GM18861 (cell line): ENCODE results near the gene TSC22D3.

Experiments used
- ATAC-seq: cut with Tn5 transposase; IDR thresholded peaks from one replicate; pipeline ENCODE4 v1.9.1; 2021; ENCODE audit not compliant: unreplicated experiment

The TSC22D3 gene

DNA sequence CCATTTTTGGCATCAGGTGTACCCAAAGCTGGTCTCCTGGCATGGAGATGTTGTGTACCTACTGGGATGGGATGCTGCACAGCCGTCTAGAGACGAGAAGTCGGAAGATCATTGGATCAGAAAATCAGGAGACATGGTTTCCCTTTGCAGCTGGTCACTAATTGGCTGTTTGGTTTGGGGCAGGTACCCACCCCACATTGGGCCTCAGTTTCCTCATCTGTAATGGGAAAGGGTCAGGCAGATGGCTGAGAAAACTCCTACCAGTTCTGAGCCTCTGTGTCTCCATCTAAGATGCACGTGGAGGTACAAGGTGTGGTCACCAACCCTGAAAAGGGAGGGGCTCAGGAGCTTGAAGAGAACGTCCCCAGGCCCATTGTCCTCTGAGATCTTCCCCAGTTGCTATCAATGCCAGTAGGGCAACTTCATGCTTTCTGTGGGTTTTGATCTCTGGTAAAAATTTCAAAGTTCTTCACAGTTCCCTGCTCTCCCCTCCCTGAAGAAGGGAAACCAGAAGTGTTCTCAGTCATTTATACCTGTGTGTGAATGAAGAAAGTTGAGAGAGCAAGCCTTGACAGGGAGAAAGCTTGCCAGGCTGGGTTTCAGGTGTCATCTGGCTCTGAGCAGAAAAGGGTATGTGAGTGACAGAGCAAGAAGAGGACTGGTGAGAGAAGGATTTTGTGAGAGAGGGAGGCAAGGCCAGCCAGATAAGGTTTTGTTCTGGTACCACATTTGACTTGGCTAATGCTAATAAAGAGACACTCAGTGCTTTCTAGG lies 15.1 kb downstream of the TSC22D3 start:
- ATAC-seq, result no peak

DNA sequence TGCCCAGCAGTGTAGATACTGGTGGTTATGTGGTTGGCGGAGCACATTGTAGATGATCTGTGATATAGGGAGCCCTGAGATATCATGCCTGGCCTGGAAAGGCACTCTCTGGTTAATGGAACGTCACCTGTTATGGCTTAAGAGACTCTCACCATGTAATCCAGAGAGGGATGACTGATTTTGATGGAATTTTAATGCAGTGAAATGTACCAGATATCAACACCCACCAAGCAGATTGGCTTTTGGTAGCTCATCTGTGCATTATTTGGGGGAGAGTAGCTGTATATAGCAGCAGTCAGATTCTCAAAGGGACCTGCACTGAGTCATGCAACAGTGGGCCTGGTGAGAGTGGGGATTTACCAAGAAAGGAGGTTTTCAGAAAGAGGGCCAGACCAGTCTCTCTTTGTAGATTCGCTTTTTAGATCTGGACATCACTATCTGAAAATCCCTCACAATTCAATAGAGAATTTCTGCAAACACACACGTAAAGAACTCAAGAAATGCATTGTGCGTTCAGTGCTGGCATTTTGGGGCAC lies 17.3 kb downstream of the TSC22D3 start:
- no peak for ATAC-seq

DNA sequence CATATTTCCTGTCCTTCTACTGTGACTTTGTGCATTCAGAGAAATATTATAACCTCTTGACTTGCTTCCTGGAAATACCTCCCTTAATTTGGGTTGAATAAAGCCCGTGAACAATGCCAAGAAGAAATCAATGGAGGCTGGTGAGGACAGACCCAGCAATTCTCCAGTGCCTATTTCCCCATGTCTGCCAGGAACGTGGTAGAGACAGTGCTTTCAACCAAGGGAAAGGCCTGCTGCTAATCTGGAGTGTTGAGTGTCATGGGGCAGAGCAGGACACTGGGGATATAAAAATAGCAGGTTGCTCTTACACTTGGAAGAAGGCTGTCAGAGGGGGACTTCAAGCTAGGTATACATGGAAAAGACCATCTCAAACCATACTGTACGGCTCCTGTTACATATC lies 19.9 kb downstream of the TSC22D3 start:
- ATAC-seq, result no peak

DNA sequence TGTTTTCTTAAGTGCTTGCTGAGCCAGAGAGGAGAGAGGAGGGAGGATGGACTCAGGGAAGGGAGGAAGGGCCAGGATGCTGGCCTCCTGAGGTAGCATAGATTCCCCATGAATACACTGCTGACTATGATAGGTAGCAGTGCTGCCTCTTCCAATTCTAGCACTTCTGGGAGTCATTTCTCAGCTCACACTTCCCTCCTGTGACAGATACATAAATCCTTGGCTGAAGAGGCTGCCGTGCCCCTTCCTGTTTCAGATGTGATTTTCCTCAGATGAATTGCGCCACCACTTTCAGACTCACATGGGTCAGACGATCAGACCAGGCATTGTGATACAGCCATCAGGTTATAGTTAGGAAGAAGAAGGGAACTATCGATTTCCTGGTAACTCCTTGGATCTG lies 22.4 kb downstream of the TSC22D3 start:
- ATAC-seq, result no peak

DNA sequence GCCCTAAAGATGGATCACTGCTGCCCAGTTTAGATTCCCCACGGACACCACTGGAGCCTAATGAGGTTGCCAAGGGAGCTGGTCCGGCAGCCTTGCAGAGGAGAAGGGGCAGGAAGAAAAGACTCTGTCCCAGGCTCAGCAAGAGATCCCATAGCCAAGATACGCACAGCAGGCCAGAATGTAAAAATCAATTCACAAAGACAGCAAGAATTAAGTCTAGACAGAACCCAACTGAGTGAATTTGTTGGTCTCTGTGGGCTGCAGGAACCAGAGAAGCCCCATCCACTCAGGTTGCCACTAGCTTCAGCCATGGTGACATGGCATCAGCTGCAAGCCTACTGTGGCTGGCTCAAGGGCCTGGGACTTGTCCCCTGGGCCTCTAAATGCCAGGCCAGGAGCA lies 22.9 kb downstream of the TSC22D3 start:
- ATAC-seq, result no peak

DNA sequence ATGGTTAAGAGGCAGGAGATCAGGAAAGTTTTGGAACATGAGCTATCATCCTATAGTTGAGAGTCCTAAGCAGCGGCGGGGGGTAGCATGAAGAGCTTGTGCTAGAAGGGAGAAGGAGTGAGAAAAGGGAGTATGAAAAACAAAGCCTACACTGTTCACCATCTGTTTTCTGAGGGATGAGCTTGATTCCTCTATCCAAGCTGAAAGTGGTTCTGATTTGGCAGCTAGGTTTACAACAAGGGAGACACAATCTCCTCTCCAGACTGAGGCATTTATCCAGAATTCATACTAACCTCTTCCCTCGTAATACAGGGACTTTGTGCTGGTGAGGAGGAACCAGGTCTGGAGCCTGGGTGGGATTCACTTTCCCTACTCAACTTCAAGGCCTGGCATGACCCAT lies 23.5 kb downstream of the TSC22D3 start:
- ATAC-seq, result no peak

DNA sequence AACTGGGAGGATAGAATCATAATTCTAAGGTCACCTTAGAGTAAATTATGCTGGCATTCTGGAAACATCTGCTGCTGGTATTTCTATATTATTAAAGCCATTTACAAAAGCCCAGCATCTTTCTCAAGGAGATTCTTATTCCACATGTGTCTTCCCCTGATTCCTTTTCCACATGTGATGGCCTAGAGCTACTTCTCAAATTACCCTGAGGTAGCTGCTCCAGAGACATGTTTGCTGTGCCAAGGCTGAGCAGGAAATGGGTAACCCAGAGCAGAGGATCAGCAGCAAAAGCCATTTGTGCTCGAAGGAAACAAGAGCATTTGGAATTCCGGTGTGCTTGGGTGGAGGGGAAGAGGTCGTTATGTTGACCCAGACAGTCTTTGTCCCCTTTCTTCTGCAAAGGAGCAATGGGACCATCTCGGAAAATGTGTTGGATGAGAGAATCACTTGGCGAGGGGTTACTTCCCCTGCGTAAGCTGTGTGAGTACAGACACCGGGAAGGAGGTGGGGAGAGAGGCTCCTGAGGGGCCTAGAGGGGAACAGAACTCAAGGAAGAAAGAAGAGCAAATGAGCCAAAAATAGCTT lies 24.6 kb downstream of the TSC22D3 start:
- ATAC-seq, result no peak

DNA sequence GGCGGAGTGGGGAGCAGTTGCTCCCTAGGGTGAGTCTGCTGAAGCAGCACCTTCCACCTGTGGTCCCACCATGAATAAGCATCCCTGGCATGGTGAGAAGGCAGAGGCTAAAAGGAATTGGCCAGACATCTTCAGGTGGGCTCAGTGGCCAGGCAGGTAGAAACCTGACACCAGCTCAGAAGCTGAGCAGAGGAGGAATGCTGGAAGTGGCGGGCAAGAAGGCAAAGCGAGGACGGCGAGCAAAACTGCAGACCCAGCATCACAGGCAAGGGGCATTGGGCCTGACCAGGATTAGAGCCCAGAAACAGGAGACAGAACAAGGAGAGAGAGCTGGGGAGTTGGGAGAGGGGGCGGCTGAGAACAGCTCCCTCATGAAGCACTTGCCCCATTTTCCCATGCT lies 25.3 kb downstream of the TSC22D3 start:
- ATAC-seq, result no peak

DNA sequence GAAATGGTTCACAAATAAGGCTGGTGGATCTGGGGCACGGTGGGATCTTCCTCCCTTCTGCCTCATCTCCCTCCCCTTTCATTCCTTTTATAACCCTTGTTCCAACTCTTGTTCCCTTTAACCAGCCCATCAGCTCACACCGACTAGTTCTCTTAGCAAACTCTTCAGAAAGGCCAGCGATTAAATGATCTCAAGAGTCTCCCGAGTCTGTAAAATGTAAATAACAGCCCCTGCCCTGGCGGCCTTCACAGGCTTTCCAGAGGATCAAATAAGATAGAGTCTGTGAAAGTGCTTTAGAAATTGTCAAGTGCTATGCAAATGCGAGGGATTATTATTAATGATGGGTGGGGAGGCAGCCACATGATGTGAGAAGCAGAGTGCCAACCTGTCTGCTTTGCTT lies 27.1 kb downstream of the TSC22D3 start:
- ATAC-seq, result no peak

DNA sequence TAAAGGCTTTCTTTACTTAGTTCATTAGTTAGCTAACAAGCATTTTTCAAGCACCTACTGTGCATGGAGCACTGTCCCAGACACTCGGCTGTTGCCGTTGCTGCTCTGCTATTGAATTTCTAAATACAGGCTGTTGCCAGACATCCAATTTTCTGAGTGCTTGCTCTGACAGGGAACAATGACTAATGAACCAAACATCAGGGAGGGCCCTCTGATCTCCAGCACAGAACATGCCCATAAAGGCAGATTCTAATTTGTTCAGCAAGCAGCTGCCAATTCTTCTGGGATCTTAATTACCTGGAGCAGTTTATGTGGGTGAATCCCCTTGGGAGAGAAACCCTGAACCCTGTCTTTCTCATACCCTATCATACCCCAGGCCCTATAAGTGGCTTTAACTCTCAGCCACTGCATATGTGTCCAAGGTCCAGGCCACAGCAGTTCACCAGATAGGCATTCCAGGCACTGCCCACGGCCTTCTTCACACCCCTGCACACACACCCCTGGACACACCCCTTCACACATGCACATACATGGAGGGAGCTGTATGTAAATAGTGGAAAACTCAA lies 27.9 kb downstream of the TSC22D3 start:
- no peak for ATAC-seq

DNA sequence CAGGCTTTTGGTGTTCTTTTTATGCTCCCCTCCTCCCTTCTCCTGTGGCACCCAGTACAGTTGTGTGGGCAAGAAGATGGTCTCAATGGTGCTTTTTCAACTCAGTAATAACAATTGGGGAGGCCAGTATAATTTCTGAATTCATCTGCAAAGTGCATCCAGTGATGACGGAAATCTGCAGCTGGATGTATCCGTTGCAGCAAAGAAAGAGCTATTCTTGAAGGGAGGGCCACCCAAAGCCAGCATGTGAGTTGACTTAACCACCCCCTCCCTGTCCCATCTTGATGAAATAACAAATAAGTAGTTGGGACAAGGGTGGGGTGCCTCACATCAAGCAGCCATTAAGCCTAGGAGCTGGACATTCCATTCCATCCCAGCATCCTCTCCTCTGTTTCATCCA lies 30.7 kb downstream of the TSC22D3 start:
- no peak for ATAC-seq

DNA sequence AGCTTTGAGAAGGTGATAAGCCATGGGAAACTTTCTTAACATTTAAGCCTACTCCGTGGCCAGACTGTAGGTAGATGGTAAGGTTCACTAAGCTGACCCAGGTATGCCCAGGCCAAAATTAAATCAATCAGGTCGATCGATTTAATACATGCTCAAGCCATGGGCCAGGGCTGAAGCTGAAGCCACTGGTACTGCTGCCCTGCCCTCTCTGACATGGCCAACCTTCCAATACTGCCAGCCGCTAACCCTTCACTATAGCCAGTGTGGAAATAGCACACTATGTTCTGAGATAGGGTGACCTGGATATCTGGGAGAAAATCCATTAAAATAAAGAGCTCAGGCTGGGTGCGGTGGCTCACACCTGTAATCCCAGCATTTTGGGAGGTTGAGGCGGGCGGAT lies 31.6 kb downstream of the TSC22D3 start:
- ATAC-seq, result no peak

DNA sequence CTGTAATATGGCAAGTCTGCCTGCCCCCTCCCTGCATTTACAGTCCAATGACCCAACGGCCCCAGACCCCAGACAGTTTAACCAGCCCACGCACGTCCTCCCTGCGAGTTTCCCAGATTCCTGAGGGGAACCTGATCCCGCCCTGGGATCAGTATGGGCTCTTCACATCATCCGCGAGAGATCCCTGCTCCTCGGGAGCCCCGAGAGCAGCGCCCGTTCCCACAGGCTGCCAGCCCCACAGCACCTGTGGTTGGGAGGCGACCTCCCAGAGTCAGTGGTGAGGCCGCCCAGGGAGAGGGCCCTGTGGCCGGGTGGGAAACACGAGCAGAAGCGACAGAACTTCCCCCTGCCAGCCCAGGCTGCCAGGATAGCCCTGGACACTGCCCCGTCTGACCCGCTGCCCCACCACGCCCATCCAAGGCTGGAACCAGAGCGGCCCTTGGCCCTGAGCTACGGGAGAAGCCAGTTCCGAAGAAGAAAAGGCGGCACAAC lies 32.8 kb downstream of the TSC22D3 start:
- ATAC-seq, result no peak

DNA sequence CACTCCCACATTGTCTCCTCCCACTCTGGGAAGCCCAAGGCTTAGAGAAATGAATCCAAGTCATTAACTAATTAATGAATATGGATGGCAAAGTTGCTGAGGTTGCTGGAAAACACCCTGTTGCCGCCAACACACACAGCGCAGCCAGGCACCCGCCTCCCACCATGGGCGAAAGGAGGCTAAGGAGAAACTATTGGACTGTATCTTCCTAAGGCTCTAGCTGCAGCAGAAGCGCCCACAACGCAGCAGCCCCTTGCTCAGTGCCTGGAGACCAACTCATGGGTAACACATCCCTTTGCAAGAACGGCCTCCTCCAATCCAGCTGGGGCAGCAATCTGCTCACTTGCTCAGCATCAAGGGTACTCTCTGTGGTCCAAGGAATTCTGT lies 34.2 kb downstream of the TSC22D3 start:
- no peak for ATAC-seq

DNA sequence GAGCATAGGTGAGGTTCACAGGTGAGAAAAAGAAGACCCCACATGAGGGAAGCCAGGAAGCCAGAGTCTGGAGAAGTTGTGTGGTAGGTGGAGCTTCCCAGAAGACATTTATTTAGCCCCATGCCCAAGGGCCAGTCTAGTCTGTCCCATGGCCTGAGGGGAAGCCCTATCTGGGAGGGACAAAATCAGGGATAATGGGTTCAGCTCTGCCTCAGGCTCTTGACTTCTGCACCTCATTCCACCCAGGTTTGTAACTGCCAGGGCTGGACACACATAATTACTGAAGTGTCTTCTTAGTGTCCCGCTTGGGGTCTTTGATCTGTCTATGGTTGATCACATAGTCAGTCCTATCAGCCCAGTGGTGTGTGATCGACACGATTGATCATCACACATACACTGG lies 36.0 kb downstream of the TSC22D3 start:
- no peak for ATAC-seq

DNA sequence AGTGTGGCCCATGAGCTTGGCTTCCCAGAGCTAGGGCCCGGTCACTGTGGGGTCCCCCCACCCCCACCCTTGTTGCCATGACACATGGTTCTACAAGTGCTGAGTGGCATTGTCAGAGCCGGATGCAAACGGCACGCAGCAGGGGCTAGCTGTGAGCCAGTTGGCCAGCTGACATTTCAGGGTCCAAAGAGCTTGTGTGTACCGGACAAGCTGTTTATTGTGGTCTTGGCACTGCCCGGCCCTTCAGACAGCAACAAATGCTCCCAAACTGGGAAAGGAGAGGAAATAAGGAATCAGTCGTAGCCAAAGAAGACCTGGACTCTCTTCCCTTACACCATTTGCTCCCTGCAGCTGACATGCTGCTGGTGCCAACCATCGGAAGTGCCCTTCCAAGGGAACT lies 36.8 kb downstream of the TSC22D3 start:
- ATAC-seq, result no peak

DNA sequence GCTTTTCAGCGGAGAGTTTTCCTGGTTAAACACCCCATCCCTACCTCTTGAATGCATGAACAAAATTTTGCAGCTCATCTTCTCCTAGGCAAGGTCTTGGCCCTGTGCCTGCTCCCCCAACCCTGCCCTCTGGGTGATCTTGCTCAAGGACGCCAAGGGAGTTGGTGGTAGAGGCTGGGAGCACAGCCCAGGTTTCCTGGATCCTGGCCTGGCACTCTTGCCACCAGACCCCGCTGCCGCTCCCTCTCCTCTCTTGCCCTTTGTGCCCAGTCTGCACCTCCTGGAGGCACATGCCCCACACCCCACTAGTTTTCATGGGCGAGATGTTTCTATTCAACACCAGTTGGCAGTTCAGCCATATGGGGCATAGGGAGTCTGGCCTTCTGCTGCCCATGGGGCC lies 37.3 kb downstream of the TSC22D3 start:
- no peak for ATAC-seq

DNA sequence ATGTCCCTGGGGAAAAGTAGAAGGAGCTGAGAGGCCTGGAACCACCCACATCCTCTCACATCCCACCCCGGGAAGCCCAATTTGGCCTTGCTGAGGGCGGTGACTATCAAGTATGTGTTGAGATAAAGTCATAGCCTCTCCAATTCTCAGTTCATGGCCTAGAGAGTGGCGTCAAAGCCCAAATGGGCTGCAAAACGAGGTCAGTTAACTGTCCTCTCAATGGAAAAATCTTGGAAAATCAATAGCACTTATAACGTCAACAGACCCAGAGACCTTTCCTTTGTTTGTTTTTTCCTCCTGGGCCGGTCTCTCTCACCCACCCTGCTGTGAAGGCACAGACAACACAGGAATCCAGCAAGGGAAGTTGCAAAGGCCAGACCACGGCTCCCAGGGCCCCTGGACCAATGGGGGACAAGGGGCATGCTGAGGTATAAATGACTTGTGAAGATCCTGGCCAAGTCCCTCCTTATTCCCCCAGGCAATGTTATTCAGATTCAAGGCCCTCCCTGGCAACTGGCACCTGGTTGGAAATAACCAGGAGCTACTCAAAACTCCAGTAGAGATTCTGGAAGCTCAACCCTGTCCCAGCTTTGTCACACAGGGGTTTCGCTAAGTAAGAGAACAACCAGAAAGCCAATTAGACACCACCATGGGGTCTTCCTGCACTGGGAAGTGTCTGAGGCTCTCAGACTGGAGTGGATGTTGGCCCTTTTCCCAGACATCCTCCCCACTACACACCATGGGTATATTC lies 38.6 kb downstream of the TSC22D3 start:
- no peak for ATAC-seq

DNA sequence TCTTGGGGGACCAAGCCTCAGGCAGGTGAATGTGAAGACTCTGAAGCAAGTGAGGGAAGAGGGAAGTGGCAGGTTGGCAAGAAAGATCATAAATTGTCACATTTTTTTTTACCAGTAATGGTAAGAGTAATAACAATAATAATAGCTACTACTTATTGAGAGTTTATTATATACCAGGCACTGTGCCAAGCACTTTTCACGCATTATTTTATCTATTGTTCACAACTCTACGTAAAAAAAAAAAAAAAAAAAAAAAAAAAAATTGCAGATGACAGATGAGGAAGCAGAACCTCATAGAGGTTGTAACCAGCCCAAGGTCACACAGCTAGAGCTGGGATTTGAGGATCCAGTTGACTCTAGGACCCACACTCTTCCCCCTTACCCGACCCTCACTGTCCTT lies 40.9 kb downstream of the TSC22D3 start:
- no peak for ATAC-seq

DNA sequence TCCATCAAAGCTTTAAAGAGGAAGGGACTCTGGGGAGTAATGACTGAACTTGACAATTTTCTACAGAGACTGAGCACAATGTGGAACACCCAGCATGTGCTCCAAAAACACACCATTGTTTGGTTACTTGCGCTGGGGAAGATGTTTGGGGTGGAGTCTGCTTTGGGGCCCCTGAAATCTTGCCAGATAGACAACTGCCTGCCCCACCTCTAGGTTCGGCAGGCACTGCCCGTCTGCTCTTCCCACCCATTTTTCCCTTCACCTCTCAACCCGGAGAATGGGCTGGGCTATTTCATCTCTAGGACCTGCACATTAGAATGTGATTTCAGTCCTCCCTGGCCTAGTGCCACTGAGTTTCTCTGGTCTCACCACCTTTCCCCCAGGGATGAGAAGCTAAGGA lies 41.9 kb downstream of the TSC22D3 start:
- ATAC-seq, result no peak

DNA sequence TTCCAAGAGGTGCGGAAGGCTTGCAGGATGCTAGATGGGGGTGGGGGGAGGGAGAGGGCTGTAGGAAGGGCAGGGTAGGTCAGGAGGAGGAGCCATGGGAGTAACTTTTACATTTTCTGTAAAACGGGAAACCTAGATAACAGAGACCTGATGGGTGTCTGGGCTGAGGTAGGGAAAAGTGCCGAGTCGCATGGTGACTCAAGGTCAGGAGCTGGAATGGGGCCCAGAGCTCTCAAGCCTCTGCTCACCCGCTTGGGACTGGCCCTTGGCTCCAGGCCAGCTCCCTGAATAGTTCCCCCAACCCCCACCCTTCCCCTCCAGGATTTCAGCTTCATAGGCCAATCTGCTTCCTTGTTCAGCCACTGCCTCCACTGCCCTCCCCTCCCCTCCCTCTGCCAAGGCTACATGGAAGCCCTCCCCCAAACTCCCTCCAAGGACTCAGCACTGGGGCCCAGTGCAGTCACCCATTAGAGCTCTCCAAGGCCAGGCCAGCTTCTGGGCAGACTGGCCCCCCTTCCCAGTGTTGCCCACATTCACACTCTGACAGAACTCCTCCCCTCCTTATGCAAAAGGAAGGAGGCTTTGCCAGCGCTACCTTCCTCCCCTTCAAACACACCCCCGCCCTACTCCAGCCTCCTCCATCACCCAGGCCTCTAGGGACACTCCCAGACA lies 43.6 kb downstream of the TSC22D3 start:
- ATAC-seq, result no peak
